Adrenal gland (tissue), 12 donors: ENCODE measurements around the gene CYP2U1. TPM values are rescaled to one million over a fixed set of nuclear protein-coding genes. Genes with fewer than 3 reads are reported as not detected.

ENCODE experiments used
- DNase-seq, 7 donors: peaks; one replicate each; pipeline ENCODE4 v3.0.0-alpha.2; 2019 to 2020
- H3K27ac ChIP-seq, 5 donors: fragments of 200-600 bp; sonication (generic) in 4 of 5; 1 replicate in 3 of 5; 2 replicates in 2 of 5; pipeline versions ENCODE4 v1.5.1 to v1.8.0; 2016 to 2020; ENCODE audit warnings: mild to moderate bottlenecking in 1 of 5
- H3K27me3 ChIP-seq: fragments of 200-600 bp; 2 replicates; pipeline ENCODE4 v1.8.0; 2021
- H3K36me3 ChIP-seq, 2 donors: fragments of 200-600 bp; replicated peaks in 1 of 2; 1 replicate in 1 of 2; 2 replicates in 1 of 2; pipeline versions ENCODE4 v1.5.1 to v1.8.0; 2018 to 2022
- H3K4me1 ChIP-seq, 2 donors: fragments of 200-600 bp; replicated peaks in 1 of 2; 1 replicate in 1 of 2; 2 replicates in 1 of 2; pipeline versions ENCODE4 v1.5.1 to v1.8.0; 2018 to 2021
- H3K4me3 ChIP-seq, 4 donors: fragments of 200-600 bp; sonication (generic) in 3 of 4; one replicate each; pipeline ENCODE4 v1.5.1; 2016 to 2018
- H3K9me3 ChIP-seq, 3 donors: fragments of 200-600 bp; sonication (generic) in 1 of 3; replicated peaks in 1 of 3; 1 replicate in 2 of 3; 2 replicates in 1 of 3; pipeline versions ENCODE4 v1.5.1 to v1.8.0; 2016 to 2021
- CTCF ChIP-seq, 6 experiments: fragments of 450-650 bp in 4 of 6; fragments of 200-600 bp in 2 of 6; sonication (generic) in 1 of 6; IDR thresholded peaks; 1 replicate in 5 of 6; 2 replicates in 1 of 6; pipeline versions ENCODE4 v1.5.1 to v1.8.0; 2016 to 2021; ENCODE audit warnings: antibody characterized with exemption in 6 of 6, mild to moderate bottlenecking in 2 of 6, moderate library complexity in 1 of 6
- POLR2A ChIP-seq, 2 donors: fragments of 450-650 bp; IDR thresholded peaks; one replicate each; pipeline ENCODE4 v1.6.1; 2017; ENCODE audit warnings: antibody characterized with exemption in 2 of 2, mild to moderate bottlenecking in 2 of 2, moderate library complexity in 1 of 2
- WGBS, 4 donors: extraction: QIAGEN DNeasy Blood & Tissue Kit in 2 of 4; methylation state at CpG; one replicate each; pipeline versions ENCODE4 v1.1.5 to v1.1.7; 2013 to 2017; 5-methylcytosine and 5-hydroxymethylcytosine counted together
- intact Hi-C, 2 donors: fragments of 100-400 bp; cut with DNase I; formaldehyde crosslinking; loops; one replicate each; pipeline versions ENCODE4 v1.14.1 to v1.15.0; 2022 to 2023
- polyA plus RNA-seq, 3 donors: library from polyadenylated mRNA; stranded (reverse); fragments of 200-250 nt in 2 of 3; fragments of 350-450 nt in 1 of 3; fragmentation: Illumina TruSeq in 1 of 3; extraction: RNeasy Lipid Tissue Mini Kit (QIAGEN cat#74804) in 1 of 3; gene quantifications; one replicate each; pipeline ENCODE4 v1.2.3, GENCODE V29; 2013 to 2014
- total RNA-seq, 9 donors: library from RNA; depleted of rRNA in 4 of 9; stranded (reverse); fragments of >200 nt in 4 of 9; fragments of 120-200 nt in 1 of 9; fragmentation: NEBNext Ultra II Directional in 1 of 9; extraction: Animal tissue kit (Norgen Biotek cat#: 25700) in 1 of 9; gene quantifications; one replicate each; pipeline versions ENCODE4 v1.1.0 to v1.2.4, GENCODE V29; 2013 to 2023
- donor health status: healthy with polysubstance abuse.
- donor health status: Bipolar disorder and iron deficiency.
- donor health status: DM: yes; HTN: yes; CAD: no.
- donor health status: DM: no; HTN: no; CAD: no.
- donor health status: DM: no; HTN: no; CAD: no.
- donor health status: DM: yes; HTN: yes; CAD: no.

The CYP2U1 gene
- total and polyA plus RNA-seq, 12 donors: 2.3 to 21.3 (median 8.3) TPM

- intact Hi-C loops: no loop called here
- Histone ChIP-seq H3K36me3 (no peaks in the 10 kb centered on the region), H3K27ac (peak overlapping the region in 4 of 5 donors; percentile 84 to 93 (median 92)), H3K4me1 (peaks cover 23 to 41% of the 10 kb centered on the region in 2 donors), H3K27me3 (no peaks in the 10 kb centered on the region), H3K9me3 (no peaks in the 10 kb centered on the region), H3K4me3 (peak overlapping the region in 2 of 4 donors; percentile 78 to 92)
- TF ChIP-seq POLR2A (IDR thresholded peaks at IDR 0.05) (no peak), CTCF (IDR thresholded peaks at IDR 0.05) (no peak)
- DNase-seq: peak in 1 of 7 donors; percentile 7
- 4 to 9% (median 6%) methylated on average over 8 of the region's 8 CpGs for WGBS, 4 donors
Measured at GRCh38 chr4:107989162-107989536, 57.8 kb downstream of the CYP2U1 start.

GRCh38 chr4:107989537-107990386 lies 58.4 kb downstream of the CYP2U1 start, which contains the start of gene HADH:
HADH (plus strand) TSS chr4:107989889; CDS start chr4:107989933, 44 bp downstream.
- intact Hi-C loops: no loop called here
- no peaks in the 10 kb centered on the region for H3K27me3 ChIP-seq

GRCh38 chr4:107991945-107992630 lies 60.7 kb downstream of the CYP2U1 start:
- WGBS, 4 donors: 59 to 84% (median 61%) methylated on average over 3 of the region's 3 CpGs
- H3K27me3 ChIP-seq: no peaks in the 10 kb centered on the region
- H3K36me3 ChIP-seq: no peaks in the 10 kb centered on the region
- intact Hi-C loops: no loop called here
- peak overlapping the region in 1 of 4 donors; percentile 16 for H3K4me3 ChIP-seq
- no peaks in the 10 kb centered on the region for H3K9me3 ChIP-seq
- peak overlapping the region in 2 of 5 donors; percentile 38 to 93 for H3K27ac ChIP-seq
- H3K4me1 ChIP-seq: peaks cover 30 to 53% of the 10 kb centered on the region in 2 donors
- TF ChIP-seq CTCF (IDR thresholded peaks at IDR 0.05) (no peak), POLR2A (IDR thresholded peaks at IDR 0.05) (no peak)
- peak in 1 of 7 donors; percentile 11 for DNase-seq

More at GRCh38 chr4:107989537-107990386, 58.4 kb downstream of the CYP2U1 start, which contains the start of gene HADH:
- WGBS, 4 donors: 0 to 1% (median 1%) methylated on average over 19 to 78 of the region's 78 CpGs
- Histone ChIP-seq H3K9me3 (no peaks in the 10 kb centered on the region), H3K4me1 (peaks cover 23 to 46% of the 10 kb centered on the region in 2 donors), H3K27ac (peak within 1 kb of the TSS; percentile 54 to 93 (median 92)), H3K4me3 (peak within 1 kb of the TSS; percentile 48 to 92 (median 76)), H3K36me3 (no peaks in the 10 kb centered on the region)
- DNase-seq: peak; percentile 92 to 97 (median 95)
- TF ChIP-seq CTCF (IDR thresholded peaks at IDR 0.05) (no peak), POLR2A (IDR thresholded peaks at IDR 0.05) (peak; percentile 87 to 98)

- intact Hi-C loops: no loop called here
- no peak overlapping the region for H3K4me3 ChIP-seq
Measured at GRCh38 chr4:107993969-107994368, 62.6 kb downstream of the CYP2U1 start.

More at GRCh38 chr4:107993969-107994368, 62.6 kb downstream of the CYP2U1 start:
- WGBS, 4 donors: 67 to 86% (median 74%) methylated on average over 3 of the region's 3 CpGs
- no peak overlapping the region for H3K27ac ChIP-seq
- H3K27me3 ChIP-seq: no peaks in the 10 kb centered on the region
- no peaks in the 10 kb centered on the region for H3K36me3 ChIP-seq
- TF ChIP-seq CTCF (IDR thresholded peaks at IDR 0.05) (no peak), POLR2A (IDR thresholded peaks at IDR 0.05) (no peak)
- H3K9me3 ChIP-seq: no peaks in the 10 kb centered on the region
- peaks cover 36 to 61% of the 10 kb centered on the region in 2 donors for H3K4me1 ChIP-seq
- DNase-seq: no peak
